H54 (cell line): ENCODE measurements around the gene SUPV3L1.

Experiments
- DNase-seq: peaks from one replicate; pipeline ENCODE4 v3.0.0; 2011; ENCODE audit warnings: low spot score, mixed read lengths; ENCODE audit not compliant: insufficient read length
- FAIRE-seq: peaks from 3 replicates; lab custom pipeline; 2011; peaks lifted over from hg19 to GRCh38; lab: Jason Lieb, UNC
- POLR2A ChIP-seq: IDR thresholded peaks from 2 replicates; pipeline ENCODE4 v1.6.1; 2011; ENCODE audit warnings: low read depth, mild to moderate bottlenecking, low read length

The SUPV3L1 gene

GRCh38 chr10:69176823-69177222, 3.2 kb upstream of the SUPV3L1 start:
- no peak for FAIRE-seq

GRCh38 chr10:69179089-69179742, 818 bp upstream of the SUPV3L1 start:
- TF ChIP-seq POLR2A: no peak
- FAIRE-seq: no peak
- DNase-seq: no peak

More at GRCh38 chr10:69176823-69177222, 3.2 kb upstream of the SUPV3L1 start:
- no peak for TF ChIP-seq POLR2A
- DNase-seq: no peak

GRCh38 chr10:69180525-69181204, 631 bp downstream of the SUPV3L1 start:
- TF ChIP-seq POLR2A: no peak
- DNase-seq: peak; percentile 32
- no peak for FAIRE-seq

- TF ChIP-seq POLR2A: no peak
- FAIRE-seq (no peak), DNase-seq (no peak)
Measured at GRCh38 chr10:69181433-69181832, 1.4 kb downstream of the SUPV3L1 start.

GRCh38 chr10:69182005-69182404, 2.0 kb downstream of the SUPV3L1 start:
- DNase-seq (no peak), FAIRE-seq (no peak)
- no peak for TF ChIP-seq POLR2A

GRCh38 chr10:69186524-69186923, 6.5 kb downstream of the SUPV3L1 start:
- DNase-seq: no peak
- TF ChIP-seq POLR2A: no peak

GRCh38 chr10:69201045-69201444, 21.0 kb downstream of the SUPV3L1 start:
- FAIRE-seq (peak; percentile 75), DNase-seq (no peak)
- no peak for TF ChIP-seq POLR2A

More at GRCh38 chr10:69186524-69186923, 6.5 kb downstream of the SUPV3L1 start:
- FAIRE-seq: no peak

GRCh38 chr10:69202332-69202731, 22.3 kb downstream of the SUPV3L1 start:
- DNase-seq (no peak), FAIRE-seq (no peak)
- no peak for TF ChIP-seq POLR2A

- FAIRE-seq (no peak), DNase-seq (no peak)
- TF ChIP-seq POLR2A: no peak
Measured at GRCh38 chr10:69208761-69209160, 28.7 kb downstream of the SUPV3L1 start.

GRCh38 chr10:69209787-69210484, 29.9 kb downstream of the SUPV3L1 start:
- no peak for FAIRE-seq
- DNase-seq: no peak
- no peak for TF ChIP-seq POLR2A

GRCh38 chr10:69211104-69211503, 31.1 kb downstream of the SUPV3L1 start:
- no peak for TF ChIP-seq POLR2A
- no peak for DNase-seq
- no peak for FAIRE-seq

- no peak for TF ChIP-seq POLR2A
- DNase-seq: no peak
- FAIRE-seq: no peak
Measured at GRCh38 chr10:69211524-69211923, 31.5 kb downstream of the SUPV3L1 start.

- DNase-seq: no peak
- FAIRE-seq: no peak
- no peak for TF ChIP-seq POLR2A
Measured at GRCh38 chr10:69213591-69214311, 33.7 kb downstream of the SUPV3L1 start.
